VCaP (cell line): ENCODE results near the gene NCMAP.
A peak's percentile ranks its signal among the peaks of the same experiment; 100 is the strongest.
"Not testable (repeated sequence)": the region's sequence is repeated elsewhere in the genome, so short reads cannot be mapped to it uniquely, and the experiment has no call there.

Experiments
- H3K27ac ChIP-seq: fragments of 450-650 bp; 2 replicates; pipeline ENCODE4 v1.5.1; 2017
- CTCF ChIP-seq: fragments of 450-650 bp; conservative IDR thresholded peaks from 2 replicates; pipeline ENCODE4 v1.5.1; 2017; ENCODE audit warnings: mild to moderate bottlenecking, moderate library complexity

NCMAP gene

GRCh38 chr1:24516506-24516905, 39.4 kb upstream of the NCMAP start:
- H3K27ac ChIP-seq = no peak overlapping the region
- TF ChIP-seq CTCF = no peak

GRCh38 chr1:24517898-24518297, 38.0 kb upstream of the NCMAP start:
- no peak for TF ChIP-seq CTCF
- H3K27ac ChIP-seq = no peak overlapping the region

- H3K27ac ChIP-seq = not testable (repeated sequence)
Measured at GRCh38 chr1:24520282-24520681, 35.6 kb upstream of the NCMAP start.

- no peak overlapping the region for H3K27ac ChIP-seq
- no peak for TF ChIP-seq CTCF
Measured at GRCh38 chr1:24525606-24526005, 30.3 kb upstream of the NCMAP start.

GRCh38 chr1:24526045-24526444, 29.8 kb upstream of the NCMAP start:
- H3K27ac ChIP-seq = no peak overlapping the region
- TF ChIP-seq CTCF = no peak

GRCh38 chr1:24526940-24527542, 28.8 kb upstream of the NCMAP start:
- no peak overlapping the region for H3K27ac ChIP-seq
- TF ChIP-seq CTCF = peak; percentile 60; the same call in 1 of the 2 replicates

GRCh38 chr1:24528744-24529143, 27.1 kb upstream of the NCMAP start:
- TF ChIP-seq CTCF = no peak
- no peak overlapping the region for H3K27ac ChIP-seq

- H3K27ac ChIP-seq = not testable (repeated sequence)
Measured at GRCh38 chr1:24529292-24529691, 26.6 kb upstream of the NCMAP start.

GRCh38 chr1:24535021-24535424, 20.9 kb upstream of the NCMAP start:
- H3K27ac ChIP-seq = no peak overlapping the region
- TF ChIP-seq CTCF = no peak
